Stomach (tissue), 9 donors: ENCODE measurements around the gene TAS2R14. TPM values are rescaled to one million over a fixed set of nuclear protein-coding genes. Genes with fewer than 3 reads are reported as not detected.

Experiments
- DNase-seq, 2 donors: peaks; one replicate each; pipeline versions ENCODE4 v3.0.0 to v3.0.0-alpha.2; 2013 to 2019
- H3K27ac ChIP-seq, 5 donors: fragments of 200-600 bp in 4 of 5; sonication (generic) in 4 of 5; one replicate each; pipeline ENCODE4 v1.5.1; 2013 to 2019; ENCODE audit warnings: mild to moderate bottlenecking in 1 of 5, moderate library complexity in 1 of 5
- H3K27me3 ChIP-seq, 3 donors: fragments of 200-600 bp; sonication (generic); one replicate each; pipeline ENCODE4 v1.5.1; 2017 to 2019; ENCODE audit warnings: mixed run types in 1 of 3
- H3K36me3 ChIP-seq, 4 donors: fragments of 200-600 bp; sonication (generic); 1 replicate in 3 of 4; 2 replicates in 1 of 4; pipeline ENCODE4 v1.5.1; 2016 to 2019
- H3K4me1 ChIP-seq, 4 donors: fragments of 200-600 bp; sonication (generic); one replicate each; pipeline ENCODE4 v1.5.1; 2016 to 2019
- H3K4me3 ChIP-seq, 4 donors: fragments of 200-600 bp; sonication (generic) in 3 of 4; one replicate each; pipeline ENCODE4 v1.5.1; 2016 to 2019; ENCODE audit warnings: mild to moderate bottlenecking in 1 of 4
- H3K9me3 ChIP-seq, 4 donors: fragments of 200-600 bp; sonication (generic); one replicate each; pipeline ENCODE4 v1.5.1; 2016 to 2019
- EP300 ChIP-seq: sonication (generic); formaldehyde crosslinking; IDR thresholded peaks from one replicate; pipeline ENCODE4 v1.6.1; 2017; ENCODE audit warnings: antibody characterized with exemption
- POLR2A ChIP-seq, 4 donors: fragments of 450-650 bp; IDR thresholded peaks; one replicate each; pipeline ENCODE4 v1.6.1; 2016; ENCODE audit warnings: antibody characterized with exemption in 4 of 4, control low read depth in 2 of 4, mild to moderate bottlenecking in 1 of 4, moderate library complexity in 1 of 4
- POLR2AphosphoS5 ChIP-seq, 3 donors: sonication (generic); formaldehyde crosslinking; IDR thresholded peaks; one replicate each; pipeline ENCODE4 v1.6.1; 2016; ENCODE audit warnings: antibody characterized with exemption in 3 of 3
- WGBS, 5 donors: extraction: QIAGEN DNeasy Blood & Tissue Kit in 3 of 5; methylation state at CpG; one replicate each; pipeline versions ENCODE4 v1.1.5 to v1.1.7; 2013 to 2018; 5-methylcytosine and 5-hydroxymethylcytosine counted together
- intact Hi-C: fragments of 100-400 bp; cut with DNase I; formaldehyde crosslinking; loops from one replicate; pipeline ENCODE4 v1.15.1; 2023; ENCODE audit warnings: low total_unique reads
- polyA plus RNA-seq, 3 donors: library from polyadenylated mRNA; stranded (reverse); fragments of 200-250 nt; gene quantifications; one replicate each; pipeline ENCODE4 v1.2.3, GENCODE V29; 2013
- total RNA-seq, 5 donors: library from RNA; depleted of rRNA; stranded (reverse); fragments of >200 nt; gene quantifications; one replicate each; pipeline versions ENCODE4 v1.1.0 to v1.2.3, GENCODE V29; 2014 to 2016
- TF ChIP-seq, protein P1 (sequence below), 7 experiments: fragments of 450-650 bp in 4 of 7; fragments of 200-600 bp in 3 of 7; sonication (generic) in 3 of 7; IDR thresholded peaks; one replicate each; pipeline ENCODE4 v1.5.1; 2016 to 2019; ENCODE audit warnings: antibody characterized with exemption in 7 of 7, control low read depth in 2 of 7, mild to moderate bottlenecking in 1 of 7
- donor health status: healthy with polysubstance abuse.
- donor health status: Bipolar disorder and iron deficiency.
- donor health status: healthy.

The TAS2R14 gene
- total and polyA plus RNA-seq, 8 donors, result 0.19 to 17.3 (median 1.8) TPM; not detected in 2

DNA sequence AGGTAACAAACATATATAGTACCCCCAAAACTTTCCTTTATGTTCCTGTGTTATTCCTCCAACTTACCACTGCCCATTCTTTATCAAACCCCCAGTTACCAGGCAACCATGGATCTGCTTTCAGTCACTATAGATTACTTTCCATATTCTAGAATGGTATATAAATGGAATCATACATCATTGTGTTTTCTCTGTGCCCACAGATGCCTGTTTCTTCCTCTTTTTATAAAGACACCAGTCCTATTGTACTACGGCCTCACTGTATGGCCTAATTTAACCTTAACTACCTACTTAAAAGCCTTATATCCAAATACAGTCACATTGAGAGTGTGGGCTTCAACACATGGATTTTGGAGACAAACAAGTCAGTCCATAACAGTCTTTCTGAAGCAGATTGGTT lies 2.6 kb downstream of the TAS2R14 start:
- H3K4me1 ChIP-seq, result no peaks in the 10 kb centered on the region
- no peaks in the 10 kb centered on the region for H3K27me3 ChIP-seq
- no peak for DNase-seq
- H3K27ac ChIP-seq, result no peak overlapping the region
- no peaks in the 10 kb centered on the region for H3K36me3 ChIP-seq
- intact Hi-C loops, result no loop called here
- H3K9me3 ChIP-seq, result no peaks in the 10 kb centered on the region
- no peak for TF ChIP-seq EP300
- no peak for TF ChIP-seq POLR2AphosphoS5 (IDR thresholded peaks at IDR 0.05)
- no peak for TF ChIP-seq POLR2A (IDR thresholded peaks at IDR 0.05)
- TF ChIP-seq, protein P1, sequence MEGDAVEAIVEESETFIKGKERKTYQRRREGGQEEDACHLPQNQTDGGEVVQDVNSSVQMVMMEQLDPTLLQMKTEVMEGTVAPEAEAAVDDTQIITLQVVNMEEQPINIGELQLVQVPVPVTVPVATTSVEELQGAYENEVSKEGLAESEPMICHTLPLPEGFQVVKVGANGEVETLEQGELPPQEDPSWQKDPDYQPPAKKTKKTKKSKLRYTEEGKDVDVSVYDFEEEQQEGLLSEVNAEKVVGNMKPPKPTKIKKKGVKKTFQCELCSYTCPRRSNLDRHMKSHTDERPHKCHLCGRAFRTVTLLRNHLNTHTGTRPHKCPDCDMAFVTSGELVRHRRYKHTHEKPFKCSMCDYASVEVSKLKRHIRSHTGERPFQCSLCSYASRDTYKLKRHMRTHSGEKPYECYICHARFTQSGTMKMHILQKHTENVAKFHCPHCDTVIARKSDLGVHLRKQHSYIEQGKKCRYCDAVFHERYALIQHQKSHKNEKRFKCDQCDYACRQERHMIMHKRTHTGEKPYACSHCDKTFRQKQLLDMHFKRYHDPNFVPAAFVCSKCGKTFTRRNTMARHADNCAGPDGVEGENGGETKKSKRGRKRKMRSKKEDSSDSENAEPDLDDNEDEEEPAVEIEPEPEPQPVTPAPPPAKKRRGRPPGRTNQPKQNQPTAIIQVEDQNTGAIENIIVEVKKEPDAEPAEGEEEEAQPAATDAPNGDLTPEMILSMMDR (IDR thresholded peaks at IDR 0.05), result no peak
- H3K4me3 ChIP-seq, result no peak overlapping the region
- WGBS, 5 donors, result 89 to 95% (median 93%) methylated on average over 1 of the region's 1 CpG

DNA sequence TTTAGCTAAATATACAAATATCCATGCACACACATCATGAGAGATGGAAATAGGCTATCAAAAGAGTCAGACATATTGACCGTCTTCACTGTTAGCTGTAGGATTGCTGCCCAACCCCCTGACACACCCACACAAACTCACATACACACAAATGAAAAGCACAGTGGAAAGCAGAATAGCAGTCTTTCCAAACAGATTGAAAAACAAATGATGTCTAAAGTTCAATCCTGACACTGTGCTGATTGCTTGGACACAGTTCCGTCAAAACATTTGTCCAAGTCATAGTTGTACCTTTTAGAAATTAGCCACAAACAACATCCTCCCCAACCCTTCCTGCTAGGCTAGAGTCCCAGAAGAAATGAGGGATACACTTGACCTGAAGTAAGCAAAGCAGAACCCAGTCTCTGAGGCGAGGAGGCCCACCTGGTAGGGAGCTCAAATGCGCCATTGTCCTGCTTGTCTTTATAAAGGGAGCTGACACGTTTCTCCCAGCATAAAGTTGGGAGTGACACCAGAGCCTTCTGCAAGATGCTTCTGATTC lies 10.2 kb downstream of the TAS2R14 start, which contains the start of gene PRH2:
Gene PRH2, plus strand, starts transcription at position 491 of the 541 bp plus-strand sequence. Its CDS starts 38 bp downstream, at position 529.
- no peak within 1 kb of the TSS for H3K4me3 ChIP-seq
- no peaks in the 10 kb centered on the region for H3K27me3 ChIP-seq
- H3K4me1 ChIP-seq, result no peaks in the 10 kb centered on the region
- WGBS, 5 donors, result 92 to 98% (median 98%) methylated on average over 5 of the region's 5 CpGs
- intact Hi-C loops, result no loop called here
- no peak within 1 kb of the TSS for H3K27ac ChIP-seq
- H3K36me3 ChIP-seq, result no peaks in the 10 kb centered on the region
- TF ChIP-seq POLR2A (IDR thresholded peaks at IDR 0.05), result no peak
- TF ChIP-seq, protein P1 (IDR thresholded peaks at IDR 0.05), result no peak
- TF ChIP-seq POLR2AphosphoS5 (IDR thresholded peaks at IDR 0.05), result no peak
- no peak for TF ChIP-seq EP300
- DNase-seq, result no peak
- H3K9me3 ChIP-seq, result no peaks in the 10 kb centered on the region

DNA sequence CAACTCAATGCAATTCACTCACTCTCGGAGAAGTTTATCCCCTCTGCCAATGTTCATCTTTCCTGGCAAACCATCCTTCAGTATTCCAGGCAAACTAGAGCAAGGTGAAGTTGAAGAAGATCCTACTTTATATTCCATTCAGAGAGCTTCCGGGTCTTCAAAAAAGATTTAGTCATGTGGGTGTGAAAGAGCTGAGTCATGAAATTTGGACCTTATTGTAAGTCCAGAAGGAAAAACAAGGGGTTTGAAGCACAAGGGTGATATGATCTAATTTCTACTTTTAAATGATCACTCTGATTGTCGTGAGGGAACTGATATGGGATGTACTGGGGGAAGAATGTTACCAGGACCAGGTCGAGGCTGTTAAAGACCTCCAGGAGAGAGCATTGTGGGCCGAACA lies 12.8 kb downstream of the TAS2R14 start:
- Histone ChIP-seq H3K36me3 (no peaks in the 10 kb centered on the region), H3K9me3 (no peaks in the 10 kb centered on the region), H3K4me3 (no peak overlapping the region), H3K27me3 (no peaks in the 10 kb centered on the region), H3K4me1 (no peaks in the 10 kb centered on the region), H3K27ac (no peak overlapping the region)
- no peak for DNase-seq
- 78 to 90% (median 86%) methylated on average over 5 of the region's 5 CpGs for WGBS, 5 donors
- TF ChIP-seq POLR2A (IDR thresholded peaks at IDR 0.05), result no peak
- TF ChIP-seq, protein P1 (IDR thresholded peaks at IDR 0.05), result no peak
- no peak for TF ChIP-seq EP300
- no peak for TF ChIP-seq POLR2AphosphoS5 (IDR thresholded peaks at IDR 0.05)
- intact Hi-C loops, result no loop called here

DNA sequence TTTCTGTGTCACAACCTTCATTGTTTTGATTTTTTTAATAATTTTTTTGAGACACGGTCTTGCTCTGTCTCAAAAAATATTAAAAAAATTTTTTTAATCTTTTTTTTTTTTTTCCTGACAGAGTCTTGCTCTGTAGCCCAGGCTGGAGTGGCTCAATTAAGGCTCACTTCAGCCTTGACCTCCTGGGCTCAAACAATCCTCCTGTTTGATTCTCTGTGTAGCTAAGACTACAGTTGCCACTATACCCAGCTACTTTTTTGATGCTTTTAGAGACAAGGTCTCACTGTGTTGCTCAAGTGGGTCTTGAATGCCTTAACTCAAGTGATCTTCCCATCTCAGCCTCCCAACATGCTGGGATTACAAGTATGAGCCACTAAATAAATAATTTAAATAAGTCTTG lies 19.3 kb downstream of the TAS2R14 start:
- Histone ChIP-seq H3K4me3 (no peak overlapping the region), H3K27ac (no peak overlapping the region), H3K36me3 (no peaks in the 10 kb centered on the region), H3K27me3 (no peaks in the 10 kb centered on the region), H3K9me3 (no peaks in the 10 kb centered on the region), H3K4me1 (no peaks in the 10 kb centered on the region)
- TF ChIP-seq, protein P1 (IDR thresholded peaks at IDR 0.05), result no peak
- TF ChIP-seq EP300 (no peak), POLR2A (IDR thresholded peaks at IDR 0.05) (no peak), POLR2AphosphoS5 (IDR thresholded peaks at IDR 0.05) (no peak)
- DNase-seq, result no peak
- intact Hi-C loops, result no loop called here
- WGBS, 5 donors, result 94 to 98% (median 95%) methylated on average over 1 of the region's 1 CpG
